ENCODE measurements around the gene TTC23. TPM values are rescaled to one million over a fixed set of nuclear protein-coding genes. Genes with fewer than 3 reads are reported as not detected.
A peak's percentile ranks its signal among the peaks of the same experiment; 100 is the strongest.

TTC23 gene
- total and polyA plus RNA-seq, 8 donors, result 3.8 to 75.3 (median 14.8) TPM

DNA sequence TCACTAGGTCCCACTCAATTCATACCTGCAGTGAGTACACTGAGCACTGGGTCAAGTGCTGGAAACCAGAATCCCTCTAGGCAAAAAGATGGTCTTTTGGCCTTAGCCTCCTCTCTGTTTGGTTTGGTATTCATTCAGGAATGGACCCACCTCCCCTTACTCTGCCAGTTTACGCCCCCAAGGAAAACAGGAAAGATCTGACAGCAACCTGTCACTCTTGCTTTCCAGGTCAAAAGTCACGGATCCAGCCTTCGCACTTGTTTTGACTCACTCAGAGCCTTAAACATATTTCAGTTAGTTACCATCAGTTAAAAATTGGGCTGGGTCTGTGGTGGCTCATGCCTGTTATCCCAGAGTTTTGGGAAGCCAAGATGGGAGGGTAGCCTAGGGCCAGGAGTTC lies 76.4 kb downstream of the TTC23 start:
- intact Hi-C loops (cut with DNase I; ENCODE audit: low total_unique reads), result no loop called here
- no peak for TF ChIP-seq POLR2A (IDR thresholded peaks at IDR 0.05)
- no peak for TF ChIP-seq CTCF (IDR thresholded peaks at IDR 0.05)
- no peak for TF ChIP-seq POLR2AphosphoS5 (IDR thresholded peaks at IDR 0.05)
- no peak for TF ChIP-seq EP300 (IDR thresholded peaks at IDR 0.05)
- DNase-seq, result no peak
- Histone ChIP-seq H3K27ac (peak overlapping the region in 4 of 5 donors; percentile 68 to 91 (median 84)), H3K27me3 (no peaks in the 10 kb centered on the region), H3K9me3 (no peaks in the 10 kb centered on the region), H3K4me1 (peaks cover 0 to 60% (median 29%) of the 10 kb centered on the region in 4 donors), H3K4me3 (no peak overlapping the region), H3K36me3 (peaks cover 0 to 63% (median 54%) of the 10 kb centered on the region in 4 donors)
- WGBS, 5 donors, result 94 to 99% (median 97%) methylated on average over 3 of the region's 3 CpGs

DNA sequence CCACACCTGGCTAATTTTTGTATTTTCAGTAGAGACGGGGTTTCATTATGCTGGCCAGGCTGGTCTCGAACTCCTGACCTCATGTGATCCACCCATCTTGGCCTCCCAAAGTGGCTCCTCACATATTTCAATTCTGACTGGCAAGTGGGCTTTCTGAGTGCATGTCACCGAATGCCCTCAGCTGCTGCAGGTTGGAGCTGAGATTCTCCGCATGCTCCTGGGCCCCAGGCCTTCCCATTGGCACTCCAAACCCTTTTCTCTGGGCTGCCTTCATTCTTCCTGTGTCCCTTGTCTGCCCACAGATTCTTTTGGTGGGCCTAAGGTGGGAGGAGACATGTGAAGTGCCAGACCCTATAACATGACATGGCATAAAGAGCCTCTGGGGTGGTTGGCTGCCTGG lies 77.2 kb downstream of the TTC23 start:
- TF ChIP-seq POLR2A (IDR thresholded peaks at IDR 0.05) (no peak), POLR2AphosphoS5 (IDR thresholded peaks at IDR 0.05) (no peak), CTCF (IDR thresholded peaks at IDR 0.05) (no peak), EP300 (IDR thresholded peaks at IDR 0.05) (no peak)
- H3K4me3 ChIP-seq, result no peak overlapping the region
- peak overlapping the region in 4 of 5 donors; percentile 78 to 91 (median 84) for H3K27ac ChIP-seq
- no peak for DNase-seq
- intact Hi-C loops (cut with DNase I; ENCODE audit: low total_unique reads), result no loop called here
- H3K4me1 ChIP-seq, result peaks cover 0 to 54% (median 28%) of the 10 kb centered on the region in 4 donors
- WGBS, 5 donors, result 93 to 100% (median 96%) methylated on average over 4 of the region's 4 CpGs
- no peaks in the 10 kb centered on the region for H3K9me3 ChIP-seq
- peaks cover 0 to 71% (median 60%) of the 10 kb centered on the region in 4 donors for H3K36me3 ChIP-seq
- no peaks in the 10 kb centered on the region for H3K27me3 ChIP-seq

DNA sequence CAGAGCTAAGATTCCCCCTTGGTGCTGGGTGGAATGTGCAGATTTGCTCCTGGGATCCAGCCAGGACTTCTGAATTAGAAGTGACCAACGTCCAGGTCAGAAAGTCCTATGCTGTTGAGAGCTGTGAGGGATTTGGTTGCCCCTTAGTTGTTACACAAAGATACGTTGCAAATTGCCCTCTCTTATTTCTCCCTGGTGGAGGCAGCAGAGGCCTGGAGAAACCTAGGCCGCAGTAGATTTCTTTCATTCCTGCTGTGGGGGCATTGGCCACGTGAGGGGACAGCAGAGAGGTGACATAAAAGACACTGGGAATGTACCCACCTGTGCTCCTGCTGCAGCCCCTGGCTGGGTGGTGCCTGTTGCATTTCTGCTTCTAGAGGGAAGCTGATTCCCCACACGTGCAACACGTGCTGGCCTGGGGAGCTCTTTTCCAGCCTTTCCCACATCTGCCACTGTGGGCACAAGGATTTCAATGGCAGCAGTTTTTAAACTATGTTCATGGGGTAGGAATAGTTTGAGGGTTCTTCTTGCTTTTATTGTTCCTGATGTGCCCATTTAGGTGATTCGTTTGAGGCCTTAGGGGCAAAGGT lies 78.8 kb downstream of the TTC23 start:
- no peaks in the 10 kb centered on the region for H3K27me3 ChIP-seq
- peaks cover 0 to 81% (median 63%) of the 10 kb centered on the region in 4 donors for H3K36me3 ChIP-seq
- intact Hi-C loops (cut with DNase I; ENCODE audit: low total_unique reads), result no loop called here
- peak overlapping the region in 4 of 5 donors; percentile 78 to 91 (median 84) for H3K27ac ChIP-seq
- H3K4me3 ChIP-seq, result no peak overlapping the region
- no peaks in the 10 kb centered on the region for H3K9me3 ChIP-seq
- no peak for DNase-seq
- 70 to 82% (median 78%) methylated on average over 7 of the region's 7 CpGs for WGBS, 5 donors
- TF ChIP-seq POLR2AphosphoS5 (IDR thresholded peaks at IDR 0.05), result no peak
- no peak for TF ChIP-seq POLR2A (IDR thresholded peaks at IDR 0.05)
- no peak for TF ChIP-seq CTCF (IDR thresholded peaks at IDR 0.05)
- no peak for TF ChIP-seq EP300 (IDR thresholded peaks at IDR 0.05)
- peaks cover 0 to 41% (median 24%) of the 10 kb centered on the region in 4 donors for H3K4me1 ChIP-seq

DNA sequence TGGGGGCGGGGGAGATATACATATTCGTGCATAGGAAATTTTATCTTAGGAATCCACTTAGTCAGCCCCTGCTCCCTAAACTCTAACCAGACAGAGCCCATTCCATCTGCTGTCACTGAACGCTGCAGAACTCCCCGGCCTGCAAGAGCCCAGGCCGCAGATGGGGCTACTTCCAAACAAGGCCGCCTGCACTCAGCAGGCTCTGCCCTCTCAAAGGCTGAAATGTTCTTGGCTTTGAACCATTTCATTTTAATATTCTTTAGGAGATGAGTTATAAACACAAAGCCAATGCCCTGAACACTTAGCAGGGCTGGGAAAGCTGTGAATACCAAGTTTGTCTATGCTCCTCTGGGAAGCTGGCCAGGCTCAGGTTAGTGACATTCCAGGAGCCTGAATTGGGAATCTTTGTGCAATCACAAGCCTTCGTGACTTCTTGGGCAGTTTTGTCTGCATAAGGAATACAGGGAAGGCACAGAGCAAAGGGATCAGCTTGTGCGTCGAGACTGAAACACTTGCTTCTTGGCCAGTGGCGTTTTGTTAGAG lies 79.5 kb downstream of the TTC23 start:
- Histone ChIP-seq H3K27ac (peak overlapping the region in 4 of 5 donors; percentile 78 to 91 (median 84)), H3K9me3 (no peaks in the 10 kb centered on the region), H3K4me1 (peaks cover 0 to 34% (median 18%) of the 10 kb centered on the region in 4 donors), H3K36me3 (peaks cover 0 to 76% (median 63%) of the 10 kb centered on the region in 4 donors), H3K27me3 (no peaks in the 10 kb centered on the region), H3K4me3 (no peak overlapping the region)
- WGBS, 5 donors, result 66 to 79% (median 71%) methylated on average over 10 of the region's 10 CpGs
- TF ChIP-seq POLR2A (IDR thresholded peaks at IDR 0.05), result no peak
- TF ChIP-seq EP300 (IDR thresholded peaks at IDR 0.05), result peak; percentile 71
- peak; percentile 36 to 90 (median 69) for TF ChIP-seq POLR2AphosphoS5 (IDR thresholded peaks at IDR 0.05)
- no peak for TF ChIP-seq CTCF (IDR thresholded peaks at IDR 0.05)
- DNase-seq, result peak in 1 of 2 donors; percentile 68
- intact Hi-C loops (cut with DNase I; ENCODE audit: low total_unique reads), result no loop called here
